H1 (cell line): Measurements from ENCODE around the gene TOP3B. TPM values are rescaled to one million over a fixed set of nuclear protein-coding genes. Genes with fewer than 3 reads are reported as not detected.

ENCODE experiments used
- CTCF ChIA-PET: fragments of 300-600 bp; sonication (Branson Sonifier 250); formaldehyde crosslinking; loops from one replicate; lab custom pipeline; 2021; ENCODE audit not compliant: partially characterized antibody; lab: Charles Lee
- POLR2A ChIA-PET: fragments of 300-600 bp; sonication (Branson Sonifier 250); formaldehyde crosslinking; loops from one replicate; lab custom pipeline; 2021; ENCODE audit warnings: inconsistent platforms; ENCODE audit not compliant: partially characterized antibody; lab: Charles Lee
- DNase-seq, 2 experiments: peaks; one replicate each; pipeline versions ENCODE4 v3.0.0 to v3.0.0-alpha.2; 2010 to 2022; ENCODE audit warnings: low spot score in 2 of 2, low read depth in 1 of 2, mixed read lengths in 1 of 2
- FAIRE-seq: peaks from 2 replicates; lab custom pipeline; 2011; peaks lifted over from hg19 to GRCh38; lab: Jason Lieb, UNC
- H2AFZ ChIP-seq: 2 replicates; pipeline ENCODE4 v1.8.1; 2012; ENCODE audit warnings: low read length, inconsistent platforms
- H2AK5ac ChIP-seq: 2 replicates; pipeline ENCODE4 v1.6.1; 2013; ENCODE audit warnings: low read depth, low read length
- H2BK120ac ChIP-seq: replicated peaks from 2 replicates; pipeline ENCODE3; 2013; ENCODE audit warnings: low read depth, low read length, inconsistent platforms
- H2BK12ac ChIP-seq: 2 replicates; pipeline ENCODE4 v1.6.1; 2013; ENCODE audit warnings: low read depth, low read length
- H2BK15ac ChIP-seq: 2 replicates; pipeline ENCODE4 v1.6.1; 2013; ENCODE audit warnings: low read length
- H2BK20ac ChIP-seq: 2 replicates; pipeline ENCODE4 v1.6.1; 2013; ENCODE audit warnings: low read length
- H2BK5ac ChIP-seq: 2 replicates; pipeline ENCODE4 v1.6.1; 2013; ENCODE audit warnings: low read depth, low read length
- H3K14ac ChIP-seq: 2 replicates; pipeline ENCODE4 v1.6.1; 2013; ENCODE audit warnings: inconsistent platforms; ENCODE audit not compliant: insufficient read length
- H3K18ac ChIP-seq: 2 replicates; pipeline ENCODE4 v1.6.1; 2013; ENCODE audit warnings: low read length; ENCODE audit errors: extremely low read depth
- H3K23ac ChIP-seq: 2 replicates; pipeline ENCODE4 v1.6.1; 2013; ENCODE audit warnings: inconsistent platforms; ENCODE audit not compliant: insufficient read length
- H3K23me2 ChIP-seq: 2 replicates; pipeline ENCODE4 v1.6.1; 2013; ENCODE audit warnings: low read depth, low read length
- H3K27ac ChIP-seq: 2 replicates; pipeline ENCODE4 v1.6.1; 2011; ENCODE audit warnings: low read depth, low read length, inconsistent platforms
- H3K27me3 ChIP-seq, 4 experiments: replicated peaks in 1 of 4; 1 replicate in 1 of 4; 2 replicates in 3 of 4; pipeline versions ENCODE4 v1.6.1 to v1.8.1; 2011 to 2013; ENCODE audit warnings: low read length in 3 of 4, mild to moderate bottlenecking in 3 of 4, inconsistent platforms in 2 of 4, mixed read lengths in 2 of 4, moderate library complexity in 1 of 4; ENCODE audit not compliant: control insufficient read depth in 3 of 4, insufficient read depth in 3 of 4; ENCODE audit errors: extremely low read depth in 1 of 4
- H3K36me3 ChIP-seq, 4 experiments: 2 replicates each; pipeline versions ENCODE4 v1.6.1 to v1.8.1; 2011 to 2013; ENCODE audit warnings: mild to moderate bottlenecking in 4 of 4, low read length in 3 of 4, moderate library complexity in 2 of 4, control low read depth in 1 of 4, inconsistent platforms in 1 of 4; ENCODE audit not compliant: insufficient read depth in 4 of 4, control insufficient read depth in 2 of 4
- H3K4ac ChIP-seq: replicated peaks from 2 replicates; pipeline ENCODE3; 2013; ENCODE audit warnings: low read length, low read depth, mixed read lengths, inconsistent platforms; ENCODE audit not compliant: insufficient read length
- H3K4me1 ChIP-seq, 4 experiments: replicated peaks in 1 of 4; 1 replicate in 1 of 4; 2 replicates in 3 of 4; pipeline versions ENCODE4 v1.6.1 to v1.8.1; 2011 to 2013; ENCODE audit warnings: low read length in 3 of 4, inconsistent platforms in 2 of 4, mixed read lengths in 1 of 4; ENCODE audit not compliant: insufficient read depth in 4 of 4, control insufficient read depth in 3 of 4
- H3K4me2 ChIP-seq, 2 experiments: 2 replicates each; pipeline versions ENCODE4 v1.6.1 to v1.8.1; 2011 to 2013; ENCODE audit warnings: low read depth in 2 of 2, low read length in 2 of 2, control low read depth in 1 of 2, inconsistent platforms in 1 of 2, mild to moderate bottlenecking in 1 of 2; ENCODE audit not compliant: insufficient read depth in 1 of 2
- H3K4me3 ChIP-seq, 4 experiments: fragments of 200-600, 300-600 bp in 1 of 4; sonication (generic), shearing (Covaris generic), sonication (Bioruptor Twin) in 1 of 4; 2 replicates each; pipeline versions ENCODE4 v1.5.1 to v1.8.1; 2011 to 2016; ENCODE audit warnings: low read length in 4 of 4, low read depth in 3 of 4, control low read depth in 2 of 4, inconsistent platforms in 2 of 4, mild to moderate bottlenecking in 2 of 4, mixed read lengths in 1 of 4, moderate library complexity in 1 of 4; ENCODE audit not compliant: insufficient read depth in 2 of 4; ENCODE audit errors: extremely low read depth in 1 of 4
- H3K56ac ChIP-seq: replicated peaks from 2 replicates; pipeline ENCODE3; 2013; ENCODE audit warnings: low read depth, mild to moderate bottlenecking, mixed read lengths, low read length, inconsistent platforms; ENCODE audit not compliant: insufficient read length
- H3K79me1 ChIP-seq: 2 replicates; pipeline ENCODE4 v1.6.1; 2013; ENCODE audit warnings: low read depth, low read length, control low read depth
- H3K79me2 ChIP-seq, 2 experiments: 2 replicates each; pipeline versions ENCODE4 v1.6.1 to v1.8.1; 2012 to 2013; ENCODE audit warnings: low read length in 2 of 2, mild to moderate bottlenecking in 2 of 2, inconsistent platforms in 1 of 2; ENCODE audit not compliant: insufficient read depth in 2 of 2, control insufficient read depth in 1 of 2
- H3K9ac ChIP-seq, 4 experiments: replicated peaks in 1 of 4; 1 replicate in 1 of 4; 2 replicates in 3 of 4; pipeline versions ENCODE4 v1.6.1 to v1.8.1; 2011 to 2013; ENCODE audit warnings: low read depth in 3 of 4, low read length in 3 of 4, control low read depth in 2 of 4, mild to moderate bottlenecking in 2 of 4, moderate library complexity in 2 of 4, inconsistent platforms in 1 of 4; ENCODE audit errors: extremely low read depth in 1 of 4
- H3K9me3 ChIP-seq, 2 experiments: 2 replicates each; pipeline versions ENCODE4 v1.6.1 to v1.8.1; 2012 to 2013; ENCODE audit warnings: mild to moderate bottlenecking in 2 of 2, moderate library complexity in 2 of 2, control low read depth in 1 of 2, inconsistent platforms in 1 of 2, low read depth in 1 of 2, low read length in 1 of 2, mixed read lengths in 1 of 2; ENCODE audit not compliant: insufficient read depth in 2 of 2
- H4K20me1 ChIP-seq, 2 experiments: replicated peaks in 1 of 2; 2 replicates each; pipeline versions ENCODE3 to v1.8.1; 2011 to 2013; ENCODE audit warnings: inconsistent platforms in 2 of 2, low read length in 2 of 2, mild to moderate bottlenecking in 1 of 2; ENCODE audit not compliant: insufficient read depth in 2 of 2, control insufficient read depth in 1 of 2
- H4K5ac ChIP-seq: 2 replicates; pipeline ENCODE4 v1.6.1; 2013; ENCODE audit warnings: low read length, low read depth, mixed read lengths, inconsistent platforms; ENCODE audit not compliant: insufficient read length
- H4K8ac ChIP-seq: 2 replicates; pipeline ENCODE4 v1.8.0; 2013; ENCODE audit warnings: mild to moderate bottlenecking, moderate library complexity, low read length, inconsistent platforms; ENCODE audit not compliant: insufficient read depth; ENCODE audit errors: extremely low read depth
- H4K91ac ChIP-seq: replicated peaks from 2 replicates; pipeline ENCODE3; 2013; ENCODE audit warnings: low read length, mixed read lengths, inconsistent platforms; ENCODE audit not compliant: insufficient read length
- RBBP5 ChIP-seq: IDR thresholded peaks from 2 replicates; pipeline ENCODE4 v1.7.1; 2012; ENCODE audit warnings: low read depth, mild to moderate bottlenecking, inconsistent platforms, low read length, moderate library complexity, borderline replicate concordance
- WGBS, 2 experiments: shearing (Covaris generic) in 1 of 2; methylation state at CpG; one replicate each; pipeline versions ENCODE4 v1.1.6 to v1.1.7; 2013 to 2015; ENCODE audit warnings: low lambda C conversion rate in 2 of 2, mixed read lengths in 2 of 2, inconsistent platforms in 1 of 2, low coverage in 1 of 2, missing lambda C conversion rate in 1 of 2; ENCODE audit not compliant: insufficient replicate concordance in 2 of 2, insufficient coverage in 1 of 2, insufficient read length in 1 of 2; ENCODE audit errors: extremely low coverage in 1 of 2, missing lambda C conversion rate in 1 of 2; 5-methylcytosine and 5-hydroxymethylcytosine counted together
- polyA plus RNA-seq, 7 experiments: library from polyadenylated mRNA; depleted of rRNA in 3 of 7; stranded (reverse) in 5 of 7; unstranded in 2 of 7; fragments of >200 nt in 5 of 7; fragments of 200-250 nt in 2 of 7; gene quantifications; 1 replicate in 5 of 7; 2 replicates in 1 of 7; 4 replicates in 1 of 7; pipeline versions ENCODE4 v1.2.1 to v1.2.3, GENCODE V29; 2011 to 2013; ENCODE audit warnings: missing spikeins in 2 of 7, mixed read lengths in 2 of 7
- total RNA-seq: library from RNA; stranded (reverse); fragmentation: NEBNext Ultra II Directional; extraction: Animal tissue kit (Norgen Biotek cat#: 25700); gene quantifications from 2 replicates; pipeline ENCODE4 v1.2.1, GENCODE V29; 2021

The TOP3B gene
- total and polyA plus RNA-seq, 2 of the 8 experiments (the other 6 are each of a cell fraction or from before 2014, with no cell fraction given): 30.4 to 52.8 TPM

GRCh38 chr22:21968452-21969129 lies 14.0 kb downstream of the TOP3B start:
- no peak overlapping the region for H2BK12ac ChIP-seq
- H2BK120ac ChIP-seq: no peak overlapping the region
- H3K23me2 ChIP-seq: no peaks in the 10 kb centered on the region
- H4K8ac ChIP-seq: no peak overlapping the region
- H4K91ac ChIP-seq: no peak overlapping the region
- TF ChIP-seq RBBP5: no peak
- WGBS, 2 experiments: 88% methylated on average over 5 of the region's 5 CpGs; no CpG with 5 or more reads in 1 of the 2 experiments
- H3K18ac ChIP-seq: no peak overlapping the region
- H2AFZ ChIP-seq: no peak overlapping the region
- no peak overlapping the region for H3K56ac ChIP-seq
- no peak overlapping the region for H3K23ac ChIP-seq
- H3K79me1 ChIP-seq: no peaks in the 10 kb centered on the region
- no peaks in the 10 kb centered on the region for H3K4me1 ChIP-seq
- no peak overlapping the region for H4K5ac ChIP-seq
- no peak overlapping the region for H3K4me2 ChIP-seq
- FAIRE-seq (no peak), DNase-seq (no peak)
- no peak overlapping the region for H2BK15ac ChIP-seq
- ChIA-PET POLR2A (interaction anchor here (2.4 to 4.7 kb wide), 4 partner anchors 8 to 15 kb away, joined by 11 to 37 read pairs (median 16); partner anchors contain the start of genes PPM1F and TOP3B), CTCF (interaction anchor here (0.7 to 1.4 kb wide), 2 partner anchors 13 to 19 kb away, joined by 4 to 5 read pairs; partner anchors contain the start of gene TOP3B)
- H2AK5ac ChIP-seq: no peak overlapping the region
- H3K4me3 ChIP-seq: no peak overlapping the region
- H3K9ac ChIP-seq: no peak overlapping the region
- H3K27ac ChIP-seq: no peak overlapping the region
- H3K9me3 ChIP-seq: peaks cover 0 to 7% of the 10 kb centered on the region in 2 experiments; a peak in 1 of 4 replicates
- H2BK20ac ChIP-seq: no peak overlapping the region
- peaks cover 0 to 16% of the 10 kb centered on the region in 2 experiments for H4K20me1 ChIP-seq
- no peaks in the 10 kb centered on the region for H3K79me2 ChIP-seq
- H3K4ac ChIP-seq: no peak overlapping the region
- no peak overlapping the region for H2BK5ac ChIP-seq
- peaks cover 32 to 64% (median 58%) of the 10 kb centered on the region in 4 experiments for H3K36me3 ChIP-seq
- no peaks in the 10 kb centered on the region for H3K27me3 ChIP-seq
- no peak overlapping the region for H3K14ac ChIP-seq
